OCI-LY1 (cell line): ENCODE results near the gene RPL23.

Experiments
- H2AFZ ChIP-seq: fragments of 200-600 bp; sonication (generic), shearing (Covaris generic); 2 replicates; pipeline ENCODE4 v1.6.0; 2014; ENCODE audit warnings: antibody characterized with exemption, mild to moderate bottlenecking, low read length
- H3F3A ChIP-seq: fragments of 200-600 bp; sonication (generic), shearing (Covaris generic); 2 replicates; pipeline ENCODE4 v1.6.0; 2014; ENCODE audit warnings: mild to moderate bottlenecking, antibody characterized with exemption, low read length, moderate library complexity; ENCODE audit not compliant: insufficient read depth
- H3K27ac ChIP-seq: fragments of 200-600 bp; sonication (generic); 2 replicates; pipeline ENCODE4 v1.5.1; 2014; ENCODE audit warnings: low read length, mixed run types, mild to moderate bottlenecking, low read depth; ENCODE audit not compliant: poor library complexity, severe bottlenecking
- H3K27me3 ChIP-seq: fragments of 200-600 bp; sonication (generic); 2 replicates; pipeline ENCODE4 v1.6.0; 2014; ENCODE audit warnings: antibody characterized with exemption, mild to moderate bottlenecking, low read length, moderate library complexity; ENCODE audit not compliant: insufficient read depth
- H3K36me3 ChIP-seq: fragments of 200-600 bp; sonication (generic); 2 replicates; pipeline ENCODE4 v1.6.1; 2014; ENCODE audit warnings: mild to moderate bottlenecking, antibody characterized with exemption, low read length, moderate library complexity, mixed read lengths; ENCODE audit not compliant: insufficient read depth
- H3K4me1 ChIP-seq: fragments of 200-600 bp; sonication (generic); 2 replicates; pipeline ENCODE4 v1.5.1; 2014; ENCODE audit warnings: mild to moderate bottlenecking, low read length, moderate library complexity; ENCODE audit not compliant: insufficient read depth, severe bottlenecking
- H3K4me2 ChIP-seq: fragments of 200-600 bp; sonication (generic), shearing (Covaris generic); 2 replicates; pipeline ENCODE4 v1.6.1; 2014; ENCODE audit warnings: low read length
- H3K4me3 ChIP-seq: fragments of 200-600 bp; sonication (generic); 2 replicates; pipeline ENCODE4 v1.5.1; 2014; ENCODE audit warnings: low read length, low read depth, mild to moderate bottlenecking, mixed read lengths; ENCODE audit not compliant: poor library complexity, severe bottlenecking
- H3K79me2 ChIP-seq: fragments of 200-600 bp; shearing (Covaris generic); 2 replicates; pipeline ENCODE4 v1.6.1; 2016; ENCODE audit warnings: mixed run types, low read length, mixed read lengths; ENCODE audit not compliant: insufficient read depth
- H3K9ac ChIP-seq: fragments of 200-600 bp; sonication (generic), shearing (Covaris generic); 2 replicates; pipeline ENCODE4 v1.6.1; 2014; ENCODE audit warnings: mild to moderate bottlenecking, low read length, mixed read lengths
- H3K9me2 ChIP-seq: fragments of 200-600 bp; sonication (generic), shearing (Covaris generic); 2 replicates; pipeline ENCODE4 v1.6.1; 2014; ENCODE audit warnings: low read depth, mild to moderate bottlenecking, low read length, mixed read lengths
- H3K9me3 ChIP-seq: fragments of 200-600 bp; shearing (Covaris generic); 2 replicates; pipeline ENCODE4 v1.6.1; 2014; ENCODE audit warnings: low read length, mixed read lengths
- H4K20me1 ChIP-seq: fragments of 200-600 bp; sonication (generic), shearing (Covaris generic); 2 replicates; pipeline ENCODE4 v1.6.0; 2016; ENCODE audit warnings: mild to moderate bottlenecking, low read length; ENCODE audit not compliant: insufficient read depth
- EZH2 ChIP-seq: fragments of 200-600 bp; sonication (generic), shearing (Covaris generic); IDR thresholded peaks from 2 replicates; pipeline ENCODE4 v1.8.0; 2017; ENCODE audit warnings: borderline replicate concordance, mixed run types, mild to moderate bottlenecking, antibody characterized with exemption, low read length, moderate library complexity, mixed read lengths
- TF ChIP-seq, protein P1 (sequence below): fragments of 200-600 bp; sonication (generic), shearing (Covaris generic); IDR thresholded peaks from 2 replicates; pipeline ENCODE4 v1.5.1; 2017; ENCODE audit warnings: mild to moderate bottlenecking, antibody characterized with exemption, low read length, moderate library complexity, mixed read lengths

The RPL23 gene

GRCh38 chr17:38877130-38877851 lies 23.8 kb upstream of the RPL23 start:
- Histone ChIP-seq H3K9ac (peak overlapping the region; percentile 49; the same call in 1 of the 2 replicates), H3K4me3 (peak overlapping the region; percentile 32), H3K27ac (peak overlapping the region; percentile 90), H3K27me3 (no peaks in the 10 kb centered on the region), H3K4me2 (peak overlapping the region; percentile 57), H2AFZ (no peak overlapping the region), H3F3A (no peaks in the 10 kb centered on the region; the same call in 1 of the 2 replicates), H3K4me1 (peaks cover 75% of the 10 kb centered on the region), H3K9me2 (no peaks in the 10 kb centered on the region), H3K36me3 (peaks cover 33% of the 10 kb centered on the region), H4K20me1 (no peaks in the 10 kb centered on the region), H3K9me3 (no peaks in the 10 kb centered on the region), H3K79me2 (peaks cover 30% of the 10 kb centered on the region)
- no peak for TF ChIP-seq EZH2
- TF ChIP-seq, protein P1, sequence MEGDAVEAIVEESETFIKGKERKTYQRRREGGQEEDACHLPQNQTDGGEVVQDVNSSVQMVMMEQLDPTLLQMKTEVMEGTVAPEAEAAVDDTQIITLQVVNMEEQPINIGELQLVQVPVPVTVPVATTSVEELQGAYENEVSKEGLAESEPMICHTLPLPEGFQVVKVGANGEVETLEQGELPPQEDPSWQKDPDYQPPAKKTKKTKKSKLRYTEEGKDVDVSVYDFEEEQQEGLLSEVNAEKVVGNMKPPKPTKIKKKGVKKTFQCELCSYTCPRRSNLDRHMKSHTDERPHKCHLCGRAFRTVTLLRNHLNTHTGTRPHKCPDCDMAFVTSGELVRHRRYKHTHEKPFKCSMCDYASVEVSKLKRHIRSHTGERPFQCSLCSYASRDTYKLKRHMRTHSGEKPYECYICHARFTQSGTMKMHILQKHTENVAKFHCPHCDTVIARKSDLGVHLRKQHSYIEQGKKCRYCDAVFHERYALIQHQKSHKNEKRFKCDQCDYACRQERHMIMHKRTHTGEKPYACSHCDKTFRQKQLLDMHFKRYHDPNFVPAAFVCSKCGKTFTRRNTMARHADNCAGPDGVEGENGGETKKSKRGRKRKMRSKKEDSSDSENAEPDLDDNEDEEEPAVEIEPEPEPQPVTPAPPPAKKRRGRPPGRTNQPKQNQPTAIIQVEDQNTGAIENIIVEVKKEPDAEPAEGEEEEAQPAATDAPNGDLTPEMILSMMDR = peak; percentile 7; the same call in 1 of the 2 replicates

DNA sequence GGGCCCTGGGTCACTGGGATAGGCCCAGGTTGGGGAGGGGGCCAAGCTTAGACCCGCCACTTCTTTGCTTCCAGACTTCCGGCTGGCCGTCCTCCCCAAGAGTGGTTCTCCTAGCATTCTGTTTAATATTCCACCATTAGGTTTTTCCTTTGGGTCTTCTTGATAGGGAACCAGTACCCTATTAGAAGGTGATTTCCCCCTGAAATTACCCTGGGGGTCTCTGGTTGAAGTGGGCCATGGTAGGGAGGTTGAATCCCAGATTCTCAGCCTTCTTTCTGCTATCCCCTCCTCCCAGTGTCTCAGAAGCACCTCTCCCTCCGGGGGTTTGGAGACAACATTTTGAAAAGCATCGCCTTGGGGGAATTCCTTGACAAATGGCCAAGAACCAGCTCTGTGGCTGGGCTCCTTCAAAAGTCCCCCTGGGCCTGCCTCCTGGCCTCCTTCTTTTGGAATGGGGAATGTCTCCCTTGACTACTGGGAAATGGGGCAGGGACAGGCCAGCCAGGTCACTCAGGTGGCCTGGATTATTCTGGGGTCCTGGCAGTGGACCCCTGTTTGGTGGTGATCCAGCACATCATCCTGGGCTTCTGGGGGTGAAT lies 22.1 kb upstream of the RPL23 start:
- peaks cover 25% of the 10 kb centered on the region for H3K36me3 ChIP-seq
- peaks cover 71% of the 10 kb centered on the region for H3K4me1 ChIP-seq
- H3K9ac ChIP-seq = no peak overlapping the region; the same call in 1 of the 2 replicates
- no peaks in the 10 kb centered on the region; the same call in 1 of the 2 replicates for H3F3A ChIP-seq
- H3K9me2 ChIP-seq = no peaks in the 10 kb centered on the region
- no peak overlapping the region for H2AFZ ChIP-seq
- no peaks in the 10 kb centered on the region for H3K27me3 ChIP-seq
- peaks cover 45% of the 10 kb centered on the region for H3K79me2 ChIP-seq
- H3K27ac ChIP-seq = peak overlapping the region; percentile 54
- no peaks in the 10 kb centered on the region for H3K9me3 ChIP-seq
- H3K4me3 ChIP-seq = no peak overlapping the region
- TF ChIP-seq, protein P1 = no peak
- no peak for TF ChIP-seq EZH2
- no peaks in the 10 kb centered on the region for H4K20me1 ChIP-seq
- peak overlapping the region; percentile 11; the same call in 1 of the 2 replicates for H3K4me2 ChIP-seq

- TF ChIP-seq, protein P1 = no peak
- no peak for TF ChIP-seq EZH2
- H3K9me3 ChIP-seq = no peaks in the 10 kb centered on the region
- peaks cover 70% of the 10 kb centered on the region for H3K4me1 ChIP-seq
- no peak overlapping the region for H3K4me3 ChIP-seq
- peaks cover 21% of the 10 kb centered on the region for H3K36me3 ChIP-seq
- peak overlapping the region; percentile 54 for H3K27ac ChIP-seq
- peaks cover 45% of the 10 kb centered on the region for H3K79me2 ChIP-seq
- H3K4me2 ChIP-seq = peak overlapping the region; percentile 11; the same call in 1 of the 2 replicates
- no peaks in the 10 kb centered on the region for H4K20me1 ChIP-seq
- H3K9ac ChIP-seq = no peak overlapping the region; the same call in 1 of the 2 replicates
- no peak overlapping the region for H2AFZ ChIP-seq
- no peaks in the 10 kb centered on the region for H3K27me3 ChIP-seq
- no peaks in the 10 kb centered on the region for H3K9me2 ChIP-seq
- H3F3A ChIP-seq = no peaks in the 10 kb centered on the region
These were observed 21.2 kb upstream of the RPL23 start for GRCh38 chr17:38874505-38875400.
